SK-N-SH (cell line): ENCODE data around the gene TDP2. TPM values are rescaled to one million over a fixed set of nuclear protein-coding genes. Genes with fewer than 3 reads are reported as not detected.

Experiments used
- CTCF ChIA-PET: fragments of 300-600, 350-600 bp; formaldehyde crosslinking; extraction: SDS; loops from one replicate; lab custom pipeline; 2021; lab: Yijun Ruan, JAX
- POLR2A ChIA-PET: fragments of 350-600 bp; sonication (Branson Sonifier 250); formaldehyde crosslinking; extraction: SDS; loops from one replicate; lab custom pipeline; 2020; ENCODE audit warnings: antibody characterized with exemption, inconsistent platforms; lab: Yijun Ruan, JAX
- DNase-seq: peaks from one replicate; pipeline ENCODE4 v3.0.0; 2012
- H2AFZ ChIP-seq: fragments of 200-600 bp; sonication (generic); 2 replicates; pipeline ENCODE4 v1.8.1; 2016; ENCODE audit warnings: antibody characterized with exemption, mild to moderate bottlenecking, low read depth
- H3F3A ChIP-seq: fragments of 200-600 bp; sonication (generic); replicated peaks from 2 replicates; pipeline ENCODE3; 2016; ENCODE audit warnings: antibody characterized with exemption, mild to moderate bottlenecking; ENCODE audit not compliant: insufficient read depth
- H3K27ac ChIP-seq, 2 experiments: fragments of 200-500 bp in 1 of 2; fragments of 200-600 bp in 1 of 2; sonication (Bioruptor generic) in 1 of 2; sonication (generic), shearing (Covaris generic) in 1 of 2; 2 replicates each; pipeline versions ENCODE4 v1.5.1 to v1.6.1; 2014 to 2016; ENCODE audit warnings: low read depth in 2 of 2, inconsistent platforms in 1 of 2, low read length in 1 of 2, mild to moderate bottlenecking in 1 of 2, mixed read lengths in 1 of 2
- H3K27me3 ChIP-seq: fragments of 200-600 bp; sonication (generic), shearing (Covaris generic); 2 replicates; pipeline ENCODE4 v1.6.1; 2016; ENCODE audit warnings: mixed run types; ENCODE audit not compliant: insufficient read depth
- H3K36me3 ChIP-seq, 2 experiments: fragments of 200-500 bp in 1 of 2; fragments of 200-600 bp in 1 of 2; sonication (Bioruptor generic) in 1 of 2; sonication (generic) in 1 of 2; replicated peaks in 1 of 2; 2 replicates each; pipeline versions ENCODE3 to v1.5.1; 2014 to 2016; ENCODE audit warnings: low read length in 1 of 2, mild to moderate bottlenecking in 1 of 2; ENCODE audit not compliant: insufficient read depth in 2 of 2, control insufficient read depth in 1 of 2
- H3K4me1 ChIP-seq, 2 experiments: fragments of 200-500 bp in 1 of 2; fragments of 200-600 bp in 1 of 2; sonication (Bioruptor generic) in 1 of 2; sonication (generic), shearing (Covaris generic) in 1 of 2; 2 replicates each; pipeline versions ENCODE4 v1.5.1 to v1.6.1; 2014 to 2016; ENCODE audit warnings: low read depth in 1 of 2, low read length in 1 of 2, mixed run types in 1 of 2; ENCODE audit not compliant: insufficient read depth in 2 of 2, control insufficient read depth in 1 of 2
- H3K4me2 ChIP-seq: fragments of 200-600 bp; sonication (generic), shearing (Covaris generic); 2 replicates; pipeline ENCODE4 v1.6.1; 2017; ENCODE audit warnings: mixed run types
- H3K4me3 ChIP-seq, 2 experiments: fragments of 200-500 bp in 1 of 2; fragments of 200-600 bp in 1 of 2; sonication (Bioruptor generic) in 1 of 2; sonication (generic), shearing (Covaris generic) in 1 of 2; 2 replicates each; pipeline versions ENCODE4 v1.5.1 to v1.8.1; 2014 to 2016; ENCODE audit warnings: low read depth in 2 of 2, inconsistent platforms in 1 of 2, low read length in 1 of 2, mild to moderate bottlenecking in 1 of 2, mixed read lengths in 1 of 2, moderate library complexity in 1 of 2
- H3K79me2 ChIP-seq: fragments of 200-600 bp; sonication (generic); 2 replicates; pipeline ENCODE4 v1.8.1; 2017; ENCODE audit warnings: mild to moderate bottlenecking; ENCODE audit not compliant: insufficient read depth
- H3K9ac ChIP-seq: fragments of 200-600 bp; sonication (generic); 2 replicates; pipeline ENCODE4 v1.6.1; 2017; ENCODE audit warnings: mixed run types
- H3K9me2 ChIP-seq: fragments of 200-600 bp; sonication (generic); 2 replicates; pipeline ENCODE4 v1.6.1; 2017; ENCODE audit warnings: mixed run types
- H3K9me3 ChIP-seq: fragments of 200-600 bp; sonication (generic); 2 replicates; pipeline ENCODE4 v1.6.1; 2017; ENCODE audit warnings: mixed run types, mild to moderate bottlenecking, moderate library complexity
- H4K20me1 ChIP-seq: fragments of 200-600 bp; sonication (generic); 2 replicates; pipeline ENCODE4 v1.6.1; 2017; ENCODE audit warnings: mild to moderate bottlenecking, mixed run types; ENCODE audit not compliant: insufficient read depth
- CHD2 ChIP-seq: fragments of 150-350 bp; IDR thresholded peaks from 2 replicates; pipeline ENCODE4 v1.6.1; 2018; ENCODE audit warnings: low read length; ENCODE audit not compliant: partially characterized antibody
- CTCF ChIP-seq: fragments of 200-600 bp; sonication (generic); IDR thresholded peaks from 2 replicates; pipeline ENCODE4 v1.6.1; 2017; ENCODE audit warnings: antibody characterized with exemption, mild to moderate bottlenecking, moderate library complexity
- ELF1 ChIP-seq: IDR thresholded peaks from 2 replicates; pipeline ENCODE4 v1.4.0; 2012
- EP300 ChIP-seq, 2 experiments: IDR thresholded peaks; 2 replicates each; pipeline versions ENCODE4 v1.4.0 to v1.6.1; 2012; ENCODE audit warnings: borderline replicate concordance in 1 of 2, low read depth in 1 of 2, low read length in 1 of 2
- FOSL2 ChIP-seq: IDR thresholded peaks from 2 replicates; pipeline ENCODE4 v1.4.0; 2012; ENCODE audit warnings: low read depth, mild to moderate bottlenecking, moderate library complexity, borderline replicate concordance
- FOXM1 ChIP-seq: IDR thresholded peaks from 2 replicates; pipeline ENCODE4 v1.4.0; 2012; ENCODE audit warnings: low read depth, mild to moderate bottlenecking
- JUND ChIP-seq: IDR thresholded peaks from 2 replicates; pipeline ENCODE4 v1.4.0; 2012
- MEF2A ChIP-seq: IDR thresholded peaks from 2 replicates; pipeline ENCODE4 v1.4.0; 2012; ENCODE audit warnings: low read depth, borderline replicate concordance
- NFIC ChIP-seq: IDR thresholded peaks from 2 replicates; pipeline ENCODE4 v1.4.0; 2012; ENCODE audit warnings: borderline replicate concordance
- POLR2AphosphoS5 ChIP-seq: IDR thresholded peaks from 2 replicates; pipeline ENCODE4 v1.6.1; 2012; ENCODE audit warnings: low read depth, low read length
- RCOR1 ChIP-seq: fragments of 150-350 bp; IDR thresholded peaks from 2 replicates; pipeline ENCODE4 v1.6.1; 2017; ENCODE audit warnings: antibody characterized with exemption, low read length
- REST ChIP-seq: IDR thresholded peaks from 2 replicates; pipeline ENCODE4 v1.6.1; 2012; ENCODE audit warnings: mild to moderate bottlenecking, low read depth, low read length, moderate library complexity
- RXRA ChIP-seq: IDR thresholded peaks from 2 replicates; pipeline ENCODE4 v1.4.0; 2012; ENCODE audit warnings: low read depth, mild to moderate bottlenecking, borderline replicate concordance
- SIN3A ChIP-seq: IDR thresholded peaks from 2 replicates; pipeline ENCODE4 v1.6.1; 2012; ENCODE audit warnings: low read depth, mild to moderate bottlenecking, low read length, moderate library complexity, borderline replicate concordance
- TAF1 ChIP-seq: IDR thresholded peaks from 2 replicates; pipeline ENCODE4 v1.6.1; 2012; ENCODE audit warnings: low read depth, mild to moderate bottlenecking, low read length, moderate library complexity, borderline replicate concordance
- TCF12 ChIP-seq: IDR thresholded peaks from 2 replicates; pipeline ENCODE4 v1.4.0; 2012
- TEAD4 ChIP-seq: IDR thresholded peaks from 2 replicates; pipeline ENCODE4 v1.4.0; 2012; ENCODE audit warnings: mild to moderate bottlenecking, borderline replicate concordance; ENCODE audit not compliant: insufficient read depth
- USF2 ChIP-seq: fragments of 150-350 bp; IDR thresholded peaks from 2 replicates; pipeline ENCODE4 v1.6.1; 2017; ENCODE audit warnings: antibody characterized with exemption, low read length, low read depth, borderline replicate concordance
- YY1 ChIP-seq: IDR thresholded peaks from 2 replicates; pipeline ENCODE4 v1.4.0; 2012; ENCODE audit warnings: low read depth, mild to moderate bottlenecking
- WGBS: methylation state at CpG from one replicate; pipeline ENCODE4 v1.1.6; 2017; ENCODE audit warnings: low lambda C conversion rate; 5-methylcytosine and 5-hydroxymethylcytosine counted together
- polyA plus RNA-seq, 3 experiments: library from polyadenylated mRNA; depleted of rRNA; stranded (reverse); fragments of >200 nt; gene quantifications; 2 replicates each; pipeline ENCODE4 v1.2.3, GENCODE V29; 2012

The TDP2 gene
- polyA plus RNA-seq, 1 of the 3 experiments (the other 2 are of a cell fraction) = 20.0 TPM

GRCh38 chr6:24696097-24696496 is 29.4 kb upstream of the TDP2 start:
- no peak overlapping the region for H3K27ac ChIP-seq
- H3K9me2 ChIP-seq = no peaks in the 10 kb centered on the region
- H3K4me2 ChIP-seq = no peak overlapping the region
- H3K4me3 ChIP-seq = no peak overlapping the region
- POLR2A ChIA-PET = no interaction called here
- H4K20me1 ChIP-seq = no peaks in the 10 kb centered on the region
- no peak overlapping the region for H3K9ac ChIP-seq
- DNase-seq = no peak
- no peaks in the 10 kb centered on the region for H3K27me3 ChIP-seq
- H3K36me3 ChIP-seq = peaks cover 0 to 4% of the 10 kb centered on the region in 2 experiments
- CTCF ChIA-PET = interaction anchor here (0.6 to 5.4 kb wide), 9 partner anchors 8 to 201 kb away, joined by 3 to 65 read pairs (median 4); partner anchors contain the start of gene ALDH5A1
- TF ChIP-seq EP300 (IDR thresholded peaks at IDR 0.05; ENCODE audit: borderline replicate concordance in 1 of 2, low read depth in 1 of 2, low read length in 1 of 2) (no peak), CTCF (no peak), POLR2AphosphoS5 (no peak), TCF12 (no peak), NFIC (no peak), RXRA (no peak), FOSL2 (no peak), JUND (no peak), REST (no peak), YY1 (no peak), TEAD4 (no peak), CHD2 (no peak), ELF1 (no peak), TAF1 (no peak), FOXM1 (no peak), MEF2A (no peak), RCOR1 (no peak), SIN3A (no peak), USF2 (no peak)
- H3K79me2 ChIP-seq = no peaks in the 10 kb centered on the region
- H2AFZ ChIP-seq = no peak overlapping the region
- H3K4me1 ChIP-seq = no peaks in the 10 kb centered on the region
- H3K9me3 ChIP-seq = no peaks in the 10 kb centered on the region
- H3F3A ChIP-seq = peaks cover 9% of the 10 kb centered on the region
- 97% methylated on average over 2 of the region's 2 CpGs for WGBS
